ENCODE data around the gene EPHA10.

GRCh38 chr1:37752213-37752582 lies 12.7 kb downstream of the EPHA10 start:
- TF ChIP-seq CTCF (IDR thresholded peaks at IDR 0.05; ENCODE audit: low read depth, low read length, missing input control), result no peak
- no peak for TF ChIP-seq EGR1 (IDR thresholded peaks at IDR 0.05; ENCODE audit: low read depth in 2 of 2)
- TF ChIP-seq GABPA (IDR thresholded peaks at IDR 0.05 in 1 of 2, conservative IDR thresholded peaks at IDR 0.05 in 1 of 2), result no peak
- TF ChIP-seq HNF4A (conservative IDR thresholded peaks at IDR 0.05), result no peak
- no peak for TF ChIP-seq REST (IDR thresholded peaks at IDR 0.05)
- no peak for TF ChIP-seq MAX (IDR thresholded peaks at IDR 0.05)
- no peak for TF ChIP-seq ZBTB33 (IDR thresholded peaks at IDR 0.05)
- no peak for TF ChIP-seq FOXA1 (IDR thresholded peaks at IDR 0.05)
- TF ChIP-seq RAD21 (IDR thresholded peaks at IDR 0.05), result no peak
- no peak for TF ChIP-seq TAF1 (conservative IDR thresholded peaks at IDR 0.05)

Data from liver (tissue), 3 donors.